HepG2 (cell line): ENCODE data around the gene ZNF771. TPM values are rescaled to one million over a fixed set of nuclear protein-coding genes. Genes with fewer than 3 reads are reported as not detected.

Source experiments
- ATAC-seq: fragments of 200-7000 bp; cut with Tn5 transposase; 3 replicates; pipeline ENCODE4 v1.9.1; 2020; ENCODE audit warnings: mild to moderate bottlenecking, moderate library complexity
- BruUV-seq: library from RNA; stranded (reverse); fragments of 400-500 nt; replicated peaks from 2 replicates; lab custom pipeline; 2021; lab: Mats Ljungman, UMichigan
- CTCF ChIA-PET: fragments of 300-600 bp; formaldehyde crosslinking; extraction: SDS; loops from one replicate; lab custom pipeline; 2021; ENCODE audit warnings: low total read pairs, inconsistent platforms, low intra/inter-chr PET ratio; lab: Yijun Ruan, JAX
- POLR2A ChIA-PET: fragments of 350-600 bp; sonication (Branson Sonifier 250); formaldehyde crosslinking; loops from one replicate; lab custom pipeline; 2020; ENCODE audit warnings: antibody characterized with exemption, inconsistent platforms; lab: Yijun Ruan, JAX
- DNase-seq: peaks from one replicate; pipeline ENCODE4 v3.0.0-alpha.2; 2015; ENCODE audit warnings: low spot score
- FAIRE-seq: peaks from 3 replicates; lab custom pipeline; 2011; peaks lifted over from hg19 to GRCh38; lab: Jason Lieb, UNC
- H2AFZ ChIP-seq: one replicate; pipeline ENCODE4 v1.6.1; 2011; ENCODE audit warnings: low read length, inconsistent platforms
- H3K27ac ChIP-seq: fragments of 300-600 bp; 3 replicates; pipeline ENCODE4 v1.8.0; 2011; ENCODE audit warnings: mixed run types, mild to moderate bottlenecking, mixed read lengths, low read length, inconsistent platforms; ENCODE audit not compliant: insufficient read depth; ENCODE audit errors: extremely low read length
- H3K27me3 ChIP-seq, 2 experiments: fragments of 200-600 bp in 1 of 2; 2 replicates in 1 of 2; 3 replicates in 1 of 2; pipeline versions ENCODE4 v1.6.0 to v1.8.0; 2011; ENCODE audit warnings: low read length in 2 of 2, mild to moderate bottlenecking in 2 of 2, moderate library complexity in 2 of 2, inconsistent platforms in 1 of 2; ENCODE audit not compliant: insufficient read depth in 2 of 2, control insufficient read depth in 1 of 2
- H3K36me3 ChIP-seq, 2 experiments: fragments of 200-600 bp in 1 of 2; replicated peaks in 1 of 2; 2 replicates in 1 of 2; 3 replicates in 1 of 2; pipeline versions ENCODE4 v1.5.1 to v1.8.0; 2011; ENCODE audit warnings: low read length in 2 of 2, inconsistent platforms in 1 of 2; ENCODE audit not compliant: insufficient read depth in 2 of 2, control insufficient read depth in 1 of 2
- H3K4me1 ChIP-seq: 2 replicates; pipeline ENCODE4 v1.5.1; 2012; ENCODE audit warnings: low read length, inconsistent platforms; ENCODE audit not compliant: insufficient read depth
- H3K4me2 ChIP-seq: 2 replicates; pipeline ENCODE4 v1.6.0; 2011; ENCODE audit warnings: low read depth, low read length, inconsistent platforms
- H3K4me3 ChIP-seq, 3 experiments: fragments of 200-600 bp in 1 of 3; sonication (generic), shearing (Covaris generic) in 1 of 3; replicated peaks in 1 of 3; 2 replicates each; pipeline ENCODE4 v1.5.1; 2011 to 2016; ENCODE audit warnings: low read length in 3 of 3, inconsistent platforms in 2 of 3, low read depth in 2 of 3, mild to moderate bottlenecking in 2 of 3, control low read depth in 1 of 3, mixed read lengths in 1 of 3; ENCODE audit not compliant: insufficient read depth in 1 of 3
- H3K79me2 ChIP-seq: one replicate; pipeline ENCODE4 v1.6.1; 2011; ENCODE audit warnings: low read length, inconsistent platforms; ENCODE audit not compliant: insufficient read depth
- H3K9ac ChIP-seq: 2 replicates; pipeline ENCODE4 v1.6.0; 2011; ENCODE audit warnings: mild to moderate bottlenecking, low read depth, low read length, inconsistent platforms; ENCODE audit not compliant: insufficient read depth
- H3K9me3 ChIP-seq: 2 replicates; pipeline ENCODE4 v1.5.1; 2012; ENCODE audit warnings: mild to moderate bottlenecking, low read length
- H4K20me1 ChIP-seq: 2 replicates; pipeline ENCODE4 v1.6.0; 2011; ENCODE audit warnings: inconsistent platforms, mild to moderate bottlenecking, low read length, moderate library complexity; ENCODE audit not compliant: insufficient read depth
- BRD4 ChIP-seq: sonication (generic); formaldehyde crosslinking; IDR thresholded peaks from 2 replicates; pipeline ENCODE4 v1.4.0; 2020; ENCODE audit warnings: missing genetic modification reagents
- HDAC1 ChIP-seq: sonication (generic); formaldehyde crosslinking; IDR thresholded peaks from 2 replicates; pipeline ENCODE4 v1.5.1; 2020; ENCODE audit warnings: mild to moderate bottlenecking, missing genetic modification reagents
- ISX ChIP-seq: sonication (generic); formaldehyde crosslinking; conservative IDR thresholded peaks from 2 replicates; pipeline ENCODE4 v1.5.0; 2020; ENCODE audit warnings: missing genetic modification reagents
- NR2F6 ChIP-seq, 2 experiments: IDR thresholded peaks; 2 replicates each; pipeline ENCODE4 v1.6.1; 2016; ENCODE audit warnings: antibody characterized with exemption in 1 of 2, mild to moderate bottlenecking in 1 of 2
- SIN3A ChIP-seq: IDR thresholded peaks from 2 replicates; pipeline ENCODE4 v1.6.1; 2011; ENCODE audit warnings: low read depth, mild to moderate bottlenecking, control low read depth, low read length, borderline replicate concordance
- TAF15 ChIP-seq: fragments of 200-400 bp; formaldehyde crosslinking; IDR thresholded peaks from one replicate; pipeline ENCODE4 v1.6.1; 2018; ENCODE audit warnings: mild to moderate bottlenecking, low read depth, low read length; ENCODE audit not compliant: poor library complexity, severe bottlenecking
- TSC22D2 ChIP-seq: sonication (generic); formaldehyde crosslinking; IDR thresholded peaks from 2 replicates; pipeline ENCODE4 v1.5.1; 2020; ENCODE audit warnings: missing genetic modification reagents, mild to moderate bottlenecking, borderline replicate concordance
- ZBTB40 ChIP-seq, 2 experiments: fragments of 450-650 bp in 1 of 2; sonication (generic) in 1 of 2; formaldehyde crosslinking in 1 of 2; IDR thresholded peaks; 2 replicates each; pipeline versions ENCODE4 v1.6.1 to v1.8.0; 2016 to 2022; ENCODE audit warnings: antibody characterized with exemption in 1 of 2, mild to moderate bottlenecking in 1 of 2, missing genetic modification reagents in 1 of 2
- ZEB1 ChIP-seq: IDR thresholded peaks from 2 replicates; pipeline ENCODE4 v1.6.1; 2012; ENCODE audit warnings: mild to moderate bottlenecking, low read depth, inconsistent platforms; ENCODE audit not compliant: insufficient replicate concordance
- ZNF354B ChIP-seq: sonication (generic); formaldehyde crosslinking; IDR thresholded peaks from 2 replicates; pipeline ENCODE4 v1.8.0; 2022; ENCODE audit warnings: mild to moderate bottlenecking, missing genetic modification reagents
- ZNF891 ChIP-seq: sonication (generic); formaldehyde crosslinking; IDR thresholded peaks from 2 replicates; pipeline ENCODE4 v1.5.0; 2020; ENCODE audit warnings: mild to moderate bottlenecking, missing genetic modification reagents
- WGBS: methylation state at CpG from one replicate; pipeline ENCODE4 v1.1.6; 2017; ENCODE audit warnings: low lambda C conversion rate; 5-methylcytosine and 5-hydroxymethylcytosine counted together
- in situ Hi-C: cut with HindIII; loops from 2 replicates; pipeline ENCODE4 v1.10.0; 2017; ENCODE audit warnings: low pct_unique_long_range_greater_than_20kb; ENCODE audit not compliant: extremely low pct_ligation_motif_present
- intact Hi-C: fragments of 100-400 bp; cut with micrococcal nuclease; formaldehyde crosslinking; loops from one replicate; pipeline ENCODE4 v1.10.0; 2022; ENCODE audit not compliant: unreplicated experiment
- polyA plus RNA-seq, 8 experiments: library from polyadenylated mRNA; depleted of rRNA in 3 of 8; stranded (reverse) in 7 of 8; unstranded in 1 of 8; fragments of >200 nt; fragmentation: Illumina TruSeq in 4 of 8; extraction: Trizol in 4 of 8; gene quantifications; 2 replicates each; pipeline versions ENCODE4 v1.2.1 to v1.2.3, GENCODE V29; 2011 to 2016; ENCODE audit warnings: low read depth in 4 of 8, missing spikeins in 1 of 8, mixed read lengths in 1 of 8; ENCODE audit not compliant: insufficient read depth in 1 of 8
- total RNA-seq, 5 experiments: library from RNA; depleted of rRNA; stranded (reverse); fragments of >200 nt; fragmentation: Illumina TruSeq; extraction: Trizol; gene quantifications; 2 replicates each; pipeline ENCODE4 v1.2.3, GENCODE V29; 2016; ENCODE audit warnings: low read depth in 1 of 5

ZNF771 gene
- total and polyA plus RNA-seq, 2 of the 13 experiments (the other 11 are each of a cell fraction or from before 2014, with no cell fraction given): 5.0 to 11.8 TPM

GRCh38 chr16:30368122-30368791, 39.1 kb upstream of the ZNF771 start:
- ChIA-PET CTCF (no interaction called here), POLR2A (interaction anchor here (1.2 to 4.7 kb wide), 4 partner anchors 11 to 34 kb away, joined by 3 to 94 read pairs (median 9); partner anchors contain the start of genes CD2BP2 and ZNF48)
- Histone ChIP-seq H3K9ac (peak overlapping the region; percentile 75), H2AFZ (no peak overlapping the region), H3K9me3 (no peaks in the 10 kb centered on the region), H4K20me1 (peaks cover 20% of the 10 kb centered on the region; the same call in 1 of the 2 replicates), H3K4me2 (peak overlapping the region; percentile 91), H3K4me3 (peak overlapping the region; percentile 80 to 90 (median 86)), H3K27me3 (no peaks in the 10 kb centered on the region; a peak in 1 of 5 replicates), H3K4me1 (peaks cover 45% of the 10 kb centered on the region), H3K79me2 (peaks cover 37% of the 10 kb centered on the region), H3K27ac (peak overlapping the region; percentile 15), H3K36me3 (peaks cover 8 to 17% of the 10 kb centered on the region in 2 experiments; a peak in 3 of 5 replicates)
- intact Hi-C loops (no loop called here), in situ Hi-C loops (no loop called here)
- DNase-seq (no peak), FAIRE-seq (no peak), ATAC-seq (no peak)
- no peak for TF ChIP-seq BRD4 (CRISPR knock-in tag)
- TF ChIP-seq ZNF891 (CRISPR knock-in tag): 0 out of 2 replicates have a peak, but pooled peaks have one; percentile 5
- no peak for TF ChIP-seq NR2F6 (IDR thresholded peaks at IDR 0.05)
- no peak for TF ChIP-seq NR2F6 (CRISPR knock-in tag; IDR thresholded peaks at IDR 0.05)
- 0 out of 2 replicates have a peak, but pooled peaks have one; percentile 11 for TF ChIP-seq HDAC1 (CRISPR knock-in tag)
- TF ChIP-seq ZBTB40 (IDR thresholded peaks at IDR 0.05): no peak
- TF ChIP-seq ZBTB40 (CRISPR knock-in tag; IDR thresholded peaks at IDR 0.05): 0 out of 2 replicates have a peak, but pooled peaks have one; percentile 49
- peak; percentile 40 for TF ChIP-seq ZEB1
- no peak for TF ChIP-seq TSC22D2
- TF ChIP-seq SIN3A: peak; percentile 31; the same call in 1 of the 2 replicates
- no peak for TF ChIP-seq ISX (CRISPR knock-in tag)
- 0 out of 2 replicates have a peak, but pooled peaks have one; percentile 40 for TF ChIP-seq ZNF354B (CRISPR knock-in tag)
- TF ChIP-seq TAF15: no peak
- BruUV-seq: no TSS peak
- WGBS: 8% methylated on average over 8 of the region's 8 CpGs
